Transverse colon (tissue), 4 donors: ENCODE results near the gene CD37. TPM values are rescaled to one million over a fixed set of nuclear protein-coding genes. Genes with fewer than 3 reads are reported as not detected.
A peak's percentile ranks its signal among the peaks of the same experiment; 100 is the strongest.

Source experiments
- DNase-seq: peaks from one replicate; pipeline ENCODE4 v3.0.0-alpha.2; 2019
- H3K27ac ChIP-seq, 4 donors: fragments of 200-600 bp; sonication (generic); 2 replicates each; pipeline ENCODE4 v1.5.1; 2016 to 2018; ENCODE audit warnings: inconsistent platforms in 4 of 4
- H3K27me3 ChIP-seq: fragments of 200-600 bp; sonication (generic); 2 replicates; pipeline ENCODE4 v1.5.1; 2017; ENCODE audit warnings: inconsistent platforms
- H3K36me3 ChIP-seq, 4 donors: fragments of 200-600 bp; sonication (generic); 2 replicates each; pipeline ENCODE4 v1.5.1; 2017 to 2019; ENCODE audit warnings: inconsistent platforms in 4 of 4
- H3K4me1 ChIP-seq, 4 donors: fragments of 200-600 bp; sonication (generic); 2 replicates each; pipeline ENCODE4 v1.5.1; 2017 to 2020; ENCODE audit warnings: inconsistent platforms in 4 of 4
- H3K4me3 ChIP-seq, 4 donors: fragments of 200-600 bp; sonication (generic); 1 replicate in 1 of 4; 2 replicates in 3 of 4; pipeline versions ENCODE4 v1.5.1 to v1.6.1; 2017 to 2019; ENCODE audit warnings: inconsistent platforms in 4 of 4
- H3K9me3 ChIP-seq, 2 donors: fragments of 200-600 bp; sonication (generic); 2 replicates each; pipeline ENCODE4 v1.5.1; 2017 to 2019; ENCODE audit warnings: inconsistent platforms in 2 of 2
- EP300 ChIP-seq: sonication (generic); formaldehyde crosslinking; IDR thresholded peaks from one replicate; pipeline ENCODE4 v1.6.1; 2017; ENCODE audit warnings: antibody characterized with exemption, low read depth
- POLR2A ChIP-seq: fragments of 450-650 bp; IDR thresholded peaks from one replicate; pipeline ENCODE4 v1.6.1; 2016; ENCODE audit warnings: antibody characterized with exemption, mild to moderate bottlenecking, moderate library complexity
- POLR2AphosphoS5 ChIP-seq, 3 donors: sonication (generic); formaldehyde crosslinking; IDR thresholded peaks; one replicate each; pipeline ENCODE4 v1.6.1; 2016; ENCODE audit warnings: antibody characterized with exemption in 3 of 3
- WGBS, 2 donors: methylation state at CpG; one replicate each; pipeline ENCODE4 v1.1.5; 2018; ENCODE audit warnings: low coverage in 1 of 2; 5-methylcytosine and 5-hydroxymethylcytosine counted together
- in situ Hi-C, 4 donors: fragments of 200-750 bp; cut with MboI; loops; one replicate each; pipeline versions ENCODE4 v1.15.0 to v1.15.1; 2017; ENCODE audit warnings: low sequenced_read_pairs in 3 of 4, low pct_ligation_motif_present in 1 of 4, low pct_unique_long_range_greater_than_20kb in 1 of 4
- intact Hi-C: fragments of 100-400 bp; cut with DNase I; formaldehyde crosslinking; loops from one replicate; pipeline ENCODE4 v1.15.1; 2023; ENCODE audit warnings: low total_unique reads
- total RNA-seq, 4 donors: library from RNA; depleted of rRNA; stranded (reverse); fragments of >200 nt; gene quantifications; one replicate each; pipeline ENCODE4 v1.1.0, GENCODE V29; 2016
- TF ChIP-seq, protein P1 (sequence below), 5 experiments: fragments of 200-600 bp in 3 of 5; fragments of 450-650 bp in 2 of 5; sonication (generic) in 3 of 5; IDR thresholded peaks; 1 replicate in 2 of 5; 2 replicates in 3 of 5; pipeline ENCODE4 v1.5.1; 2016 to 2017; ENCODE audit warnings: antibody characterized with exemption in 5 of 5, inconsistent platforms in 3 of 5, mild to moderate bottlenecking in 2 of 5, moderate library complexity in 1 of 5

Gene CD37
- total RNA-seq, 4 donors from 2014 or later = 8.5 to 24.0 (median 13.3) TPM

DNA sequence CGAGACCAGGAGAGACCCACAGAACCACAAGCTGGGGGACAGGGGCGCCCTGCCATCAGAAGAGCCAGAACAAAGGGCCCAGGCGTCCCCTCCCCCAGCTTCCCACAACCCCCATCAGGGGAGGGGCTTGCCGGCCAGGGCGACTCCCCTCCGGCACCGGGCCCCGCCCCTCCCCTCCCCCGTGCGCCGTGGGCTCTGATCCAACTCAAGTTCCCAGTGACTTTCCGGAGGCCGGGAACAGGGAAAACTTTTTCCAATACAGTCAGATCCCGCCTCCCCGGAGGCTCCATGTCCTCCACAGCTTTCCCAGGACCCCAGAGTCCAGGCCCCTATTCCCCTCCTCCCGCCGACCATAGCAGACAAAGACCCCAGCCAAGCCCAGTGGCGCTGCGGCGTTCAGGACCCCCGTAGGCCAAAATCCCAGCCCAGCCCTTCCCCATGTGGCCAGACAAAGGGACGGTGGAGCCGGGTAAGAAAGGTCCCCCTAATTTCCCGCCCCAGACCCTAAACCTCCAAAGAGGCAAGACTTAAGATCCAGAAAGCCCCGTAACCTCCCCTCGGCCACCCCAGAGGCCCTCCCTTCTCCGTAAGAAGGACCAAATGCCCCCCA is 26.3 kb downstream of the CD37 start:
- Histone ChIP-seq H3K4me1 (peaks cover 4 to 38% (median 22%) of the 10 kb centered on the region in 4 donors), H3K27ac (peak overlapping the region; percentile 87 to 97 (median 91)), H3K27me3 (no peaks in the 10 kb centered on the region), H3K4me3 (peak overlapping the region; percentile 48 to 89 (median 70)), H3K36me3 (no peaks in the 10 kb centered on the region), H3K9me3 (no peaks in the 10 kb centered on the region)
- 4% methylated on average over 26 of the region's 27 CpGs; no CpG with 5 or more reads in 1 of the 2 donors for WGBS, 2 donors
- peak; percentile 36 to 60 (median 55) for TF ChIP-seq POLR2AphosphoS5 (IDR thresholded peaks at IDR 0.05)
- TF ChIP-seq EP300 = peak; percentile 10
- peak; percentile 36 for TF ChIP-seq POLR2A
- TF ChIP-seq, protein P1, sequence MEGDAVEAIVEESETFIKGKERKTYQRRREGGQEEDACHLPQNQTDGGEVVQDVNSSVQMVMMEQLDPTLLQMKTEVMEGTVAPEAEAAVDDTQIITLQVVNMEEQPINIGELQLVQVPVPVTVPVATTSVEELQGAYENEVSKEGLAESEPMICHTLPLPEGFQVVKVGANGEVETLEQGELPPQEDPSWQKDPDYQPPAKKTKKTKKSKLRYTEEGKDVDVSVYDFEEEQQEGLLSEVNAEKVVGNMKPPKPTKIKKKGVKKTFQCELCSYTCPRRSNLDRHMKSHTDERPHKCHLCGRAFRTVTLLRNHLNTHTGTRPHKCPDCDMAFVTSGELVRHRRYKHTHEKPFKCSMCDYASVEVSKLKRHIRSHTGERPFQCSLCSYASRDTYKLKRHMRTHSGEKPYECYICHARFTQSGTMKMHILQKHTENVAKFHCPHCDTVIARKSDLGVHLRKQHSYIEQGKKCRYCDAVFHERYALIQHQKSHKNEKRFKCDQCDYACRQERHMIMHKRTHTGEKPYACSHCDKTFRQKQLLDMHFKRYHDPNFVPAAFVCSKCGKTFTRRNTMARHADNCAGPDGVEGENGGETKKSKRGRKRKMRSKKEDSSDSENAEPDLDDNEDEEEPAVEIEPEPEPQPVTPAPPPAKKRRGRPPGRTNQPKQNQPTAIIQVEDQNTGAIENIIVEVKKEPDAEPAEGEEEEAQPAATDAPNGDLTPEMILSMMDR (IDR thresholded peaks at IDR 0.05) = no peak
- peak; percentile 81 for DNase-seq
- in situ Hi-C loops (no loop called here), intact Hi-C loops (no loop called here)

DNA sequence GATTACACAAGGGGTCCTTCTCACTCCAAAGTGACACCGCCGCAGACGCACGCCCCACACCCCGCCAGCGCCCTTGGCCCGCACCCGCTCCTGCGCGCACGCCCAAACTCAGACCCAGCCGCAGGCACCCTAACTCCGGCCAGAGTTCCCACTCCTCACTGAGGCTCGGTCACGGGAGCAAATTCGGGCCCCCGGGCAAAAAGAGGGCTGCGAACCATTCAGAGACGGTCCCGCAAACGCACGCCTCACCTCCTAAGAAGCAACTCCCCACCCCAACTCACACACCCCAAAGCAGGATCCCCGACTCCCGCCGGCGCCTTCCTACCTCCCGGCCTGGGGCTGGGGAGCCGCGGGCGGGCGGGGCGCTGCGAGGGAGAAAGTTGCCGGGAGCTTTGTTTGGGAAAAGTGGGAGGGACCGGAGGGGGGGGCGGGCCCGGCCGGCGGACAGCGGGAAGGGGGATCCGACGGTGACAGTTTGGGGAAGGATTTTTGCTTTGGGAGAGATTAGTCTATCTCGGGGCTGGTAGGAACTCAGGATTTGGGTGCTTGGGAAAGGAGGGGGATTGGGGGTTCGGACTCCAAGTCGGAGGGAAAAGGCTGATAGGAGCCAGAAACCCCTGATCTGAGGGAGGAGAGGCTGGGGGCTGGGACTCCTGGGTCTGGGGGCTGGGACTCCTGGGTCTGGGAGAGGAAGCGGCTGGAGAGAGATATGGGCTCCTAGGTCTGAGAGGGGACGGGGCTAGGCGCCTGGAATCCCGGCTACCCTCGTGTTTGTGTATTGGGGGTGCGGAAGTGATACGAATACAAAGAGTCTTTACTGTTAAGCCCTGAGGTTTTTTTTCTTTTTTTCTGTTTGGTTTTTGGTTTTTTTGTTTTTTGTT is 27.1 kb downstream of the CD37 start, which contains the start of gene TEAD2:
TEAD2 (minus strand) TSS at position 369 of the 881 bp plus-strand sequence. CDS start 2,341 bp downstream, outside the sequence.
- H3K4me3 ChIP-seq = peak within 1 kb of the TSS; percentile 48 to 89 (median 70)
- in situ Hi-C loops = no loop called here
- H3K27ac ChIP-seq = peak within 1 kb of the TSS; percentile 87 to 97 (median 91)
- H3K36me3 ChIP-seq = no peaks in the 10 kb centered on the region
- DNase-seq = peak; percentile 75
- H3K27me3 ChIP-seq = no peaks in the 10 kb centered on the region
- H3K9me3 ChIP-seq = no peaks in the 10 kb centered on the region
- whole genome bisulfite sequencing, 2 donors = 1% methylated on average over 12 to 51 of the region's 52 CpGs
- TF ChIP-seq POLR2A (peak; percentile 16), POLR2AphosphoS5 (IDR thresholded peaks at IDR 0.05) (peak; percentile 26 to 65 (median 57)), EP300 (no peak)
- intact Hi-C loops = no loop called here
- H3K4me1 ChIP-seq = peaks cover 4 to 32% (median 22%) of the 10 kb centered on the region in 4 donors

DNA sequence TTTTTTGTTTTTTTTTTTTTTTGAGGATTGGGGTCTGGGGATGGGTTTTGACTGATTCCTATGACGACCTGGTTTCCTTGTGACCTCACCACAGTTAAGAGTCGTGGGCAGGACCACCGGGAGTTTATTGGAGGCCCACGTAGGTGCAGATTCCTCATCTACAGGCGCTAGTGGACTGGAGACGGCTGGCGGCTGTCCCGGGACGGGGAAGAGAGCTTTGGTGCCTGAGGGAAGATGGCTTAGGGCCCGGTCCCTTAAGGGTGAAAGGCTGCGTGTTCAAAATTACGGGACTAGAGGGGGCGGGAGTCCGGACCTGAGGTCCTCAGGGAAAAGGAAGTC is 27.7 kb downstream of the CD37 start:
- no peaks in the 10 kb centered on the region for H3K36me3 ChIP-seq
- H3K27ac ChIP-seq = peak overlapping the region; percentile 87 to 97 (median 91)
- no peaks in the 10 kb centered on the region for H3K9me3 ChIP-seq
- TF ChIP-seq, protein P1 (IDR thresholded peaks at IDR 0.05) = no peak
- no peaks in the 10 kb centered on the region for H3K27me3 ChIP-seq
- peak overlapping the region in 3 of 4 donors; percentile 48 to 78 (median 61) for H3K4me3 ChIP-seq
- intact Hi-C loops (no loop called here), in situ Hi-C loops (no loop called here)
- peak; percentile 47 for DNase-seq
- H3K4me1 ChIP-seq = peaks cover 4 to 32% (median 22%) of the 10 kb centered on the region in 4 donors
- 0 to 1% methylated on average over 1 to 14 of the region's 14 CpGs for WGBS, 2 donors

DNA sequence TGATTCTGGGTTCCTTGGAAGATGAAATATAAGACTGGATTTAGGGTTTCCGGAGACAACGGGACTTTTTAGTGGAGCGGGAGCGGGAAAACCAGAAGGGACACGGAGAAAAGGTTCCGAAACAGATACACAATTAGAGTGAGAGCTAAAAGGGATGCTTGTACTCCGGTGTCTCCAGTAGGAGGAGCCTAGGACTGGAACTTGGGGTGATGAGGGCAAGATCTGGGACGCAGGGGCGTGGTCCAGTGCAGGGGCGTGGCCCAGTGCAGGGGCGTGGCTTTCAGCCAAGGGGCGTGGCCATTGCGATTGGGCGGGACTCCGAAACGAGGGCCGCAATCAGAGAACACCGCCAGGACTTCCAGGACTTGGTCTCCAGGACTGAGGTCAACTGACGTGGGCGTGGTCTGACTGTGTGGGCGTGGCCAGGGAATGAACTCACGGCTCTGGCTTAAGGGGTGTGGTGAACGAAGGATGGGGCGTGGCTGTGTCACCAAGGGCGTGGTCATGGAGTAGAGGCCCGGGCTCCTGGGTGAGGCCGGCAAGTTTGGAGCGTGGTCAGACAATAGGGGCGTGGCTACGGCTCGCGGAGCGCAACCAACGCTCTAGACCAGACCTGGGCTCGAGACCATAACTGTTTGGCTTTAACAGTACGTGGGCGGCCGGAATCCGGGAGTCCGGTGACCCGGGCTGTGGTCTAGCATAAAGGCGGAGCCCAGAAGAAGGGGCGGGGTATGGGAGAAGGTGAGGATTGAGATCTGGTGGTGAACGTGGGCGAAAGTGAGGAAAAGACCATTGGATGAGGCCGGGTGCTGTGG is 28.3 kb downstream of the CD37 start, which contains the start of gene DKKL1:
DKKL1 (plus strand) TSS at position 610 of the 815 bp plus-strand sequence; CDS start at position 732, 122 bp downstream.
- intact Hi-C loops = no loop called here
- Histone ChIP-seq H3K4me3 (peak within 1 kb of the TSS in 3 of 4 donors; percentile 48 to 78 (median 61)), H3K4me1 (peaks cover 4 to 32% (median 22%) of the 10 kb centered on the region in 4 donors), H3K36me3 (no peaks in the 10 kb centered on the region), H3K27me3 (no peaks in the 10 kb centered on the region), H3K9me3 (peaks cover under 1 to 2% of the 10 kb centered on the region in 2 donors), H3K27ac (peak within 1 kb of the TSS; percentile 87 to 97 (median 91))
- 0 to 3% methylated on average over 6 to 44 of the region's 46 CpGs for WGBS, 2 donors
- in situ Hi-C loops = no loop called here
- DNase-seq = peak; percentile 99
- TF ChIP-seq EP300 (no peak), POLR2A (no peak), POLR2AphosphoS5 (IDR thresholded peaks at IDR 0.05) (peak; percentile 68 to 80 (median 69))
- TF ChIP-seq, protein P1 (IDR thresholded peaks at IDR 0.05) = peak in 2 of 5 experiments; percentile 18 to 27
